Tibial nerve (tissue), 4 donors: ENCODE results near the gene APPL1. TPM values are rescaled to one million over a fixed set of nuclear protein-coding genes. Genes with fewer than 3 reads are reported as not detected.

Experiments
- DNase-seq, 2 donors: peaks; one replicate each; pipeline ENCODE4 v3.0.0-alpha.2; 2019; ENCODE audit warnings: low spot score in 2 of 2
- H3K27ac ChIP-seq, 4 donors: fragments of 200-600 bp; sonication (generic) in 3 of 4; one replicate each; pipeline ENCODE4 v1.5.1; 2017 to 2019; ENCODE audit warnings: mild to moderate bottlenecking in 1 of 4
- H3K27me3 ChIP-seq, 2 donors: fragments of 200-600 bp; sonication (generic) in 1 of 2; one replicate each; pipeline versions ENCODE4 v1.5.1 to v1.6.0; 2017 to 2019
- H3K36me3 ChIP-seq, 3 donors: fragments of 200-600 bp; sonication (generic); one replicate each; pipeline ENCODE4 v1.5.1; 2018 to 2019
- H3K4me1 ChIP-seq, 4 donors: fragments of 200-600 bp; sonication (generic) in 3 of 4; one replicate each; pipeline ENCODE4 v1.5.1; 2017 to 2019
- H3K4me3 ChIP-seq, 4 donors: fragments of 200-600 bp; sonication (generic) in 3 of 4; one replicate each; pipeline ENCODE4 v1.5.1; 2017 to 2019; ENCODE audit warnings: mild to moderate bottlenecking in 1 of 4, moderate library complexity in 1 of 4
- H3K9me3 ChIP-seq, 4 donors: fragments of 200-600 bp; sonication (generic) in 3 of 4; one replicate each; pipeline ENCODE4 v1.5.1; 2017 to 2019
- EP300 ChIP-seq, 2 donors: sonication (generic); formaldehyde crosslinking; IDR thresholded peaks; one replicate each; pipeline ENCODE4 v1.6.1; 2017; ENCODE audit warnings: antibody characterized with exemption in 2 of 2, mild to moderate bottlenecking in 1 of 2
- POLR2A ChIP-seq, 2 donors: fragments of 450-650 bp; IDR thresholded peaks; one replicate each; pipeline ENCODE4 v1.6.1; 2017; ENCODE audit warnings: antibody characterized with exemption in 2 of 2, mild to moderate bottlenecking in 2 of 2, moderate library complexity in 2 of 2
- whole genome bisulfite sequencing, 2 donors: methylation state at CpG; one replicate each; pipeline ENCODE4 v1.1.5; 2018; 5-methylcytosine and 5-hydroxymethylcytosine counted together
- total RNA-seq, 4 donors: library from RNA; depleted of rRNA; stranded (reverse); fragments of >200 nt; gene quantifications; one replicate each; pipeline ENCODE4 v1.1.0, GENCODE V29; 2016
- TF ChIP-seq, protein P1 (sequence below), 5 experiments: fragments of 200-600 bp in 3 of 5; fragments of 450-650 bp in 2 of 5; sonication (generic) in 3 of 5; IDR thresholded peaks; one replicate each; pipeline ENCODE4 v1.5.1; 2016 to 2019; ENCODE audit warnings: antibody characterized with exemption in 5 of 5, mild to moderate bottlenecking in 3 of 5, moderate library complexity in 2 of 5

APPL1 gene
- total RNA-seq, 4 donors from 2014 or later = 32.8 to 37.2 (median 33.0) TPM

DNA sequence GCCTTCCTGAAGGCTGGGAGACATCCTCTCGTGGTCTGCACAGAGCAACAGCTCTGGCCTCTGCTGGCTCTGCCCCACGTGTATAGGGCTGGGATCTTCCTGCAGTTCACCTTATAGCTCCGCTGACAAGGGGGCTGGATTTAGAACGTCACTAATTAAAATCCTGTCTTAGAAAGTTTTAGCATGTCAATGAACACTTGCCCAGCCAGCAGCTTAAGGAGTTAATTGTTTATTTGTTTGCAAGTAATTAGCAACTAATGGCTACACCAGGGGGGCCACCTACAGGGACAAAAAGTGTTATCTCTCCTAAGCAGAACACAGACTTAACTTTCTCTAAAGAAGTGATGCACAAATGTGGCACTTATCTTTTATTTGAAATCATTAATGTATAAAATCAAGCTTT, 27.6 kb upstream of the APPL1 start, which contains the start of gene HESX1:
Gene HESX1 (minus strand): TSS at position 84 of the 403 bp plus-strand sequence. CDS start 60 bp downstream, at position 24.
- DNase-seq = no peak
- no peaks in the 10 kb centered on the region for H3K4me1 ChIP-seq

GRCh38 chr3:57206423-57206822, 21.1 kb upstream of the APPL1 start:
- Histone ChIP-seq H3K4me3 (no peak overlapping the region), H3K27ac (no peak overlapping the region), H3K9me3 (no peaks in the 10 kb centered on the region), H3K36me3 (no peaks in the 10 kb centered on the region), H3K4me1 (no peaks in the 10 kb centered on the region), H3K27me3 (no peaks in the 10 kb centered on the region)
- no peak for TF ChIP-seq EP300 (IDR thresholded peaks at IDR 0.05)
- TF ChIP-seq, protein P1, sequence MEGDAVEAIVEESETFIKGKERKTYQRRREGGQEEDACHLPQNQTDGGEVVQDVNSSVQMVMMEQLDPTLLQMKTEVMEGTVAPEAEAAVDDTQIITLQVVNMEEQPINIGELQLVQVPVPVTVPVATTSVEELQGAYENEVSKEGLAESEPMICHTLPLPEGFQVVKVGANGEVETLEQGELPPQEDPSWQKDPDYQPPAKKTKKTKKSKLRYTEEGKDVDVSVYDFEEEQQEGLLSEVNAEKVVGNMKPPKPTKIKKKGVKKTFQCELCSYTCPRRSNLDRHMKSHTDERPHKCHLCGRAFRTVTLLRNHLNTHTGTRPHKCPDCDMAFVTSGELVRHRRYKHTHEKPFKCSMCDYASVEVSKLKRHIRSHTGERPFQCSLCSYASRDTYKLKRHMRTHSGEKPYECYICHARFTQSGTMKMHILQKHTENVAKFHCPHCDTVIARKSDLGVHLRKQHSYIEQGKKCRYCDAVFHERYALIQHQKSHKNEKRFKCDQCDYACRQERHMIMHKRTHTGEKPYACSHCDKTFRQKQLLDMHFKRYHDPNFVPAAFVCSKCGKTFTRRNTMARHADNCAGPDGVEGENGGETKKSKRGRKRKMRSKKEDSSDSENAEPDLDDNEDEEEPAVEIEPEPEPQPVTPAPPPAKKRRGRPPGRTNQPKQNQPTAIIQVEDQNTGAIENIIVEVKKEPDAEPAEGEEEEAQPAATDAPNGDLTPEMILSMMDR (IDR thresholded peaks at IDR 0.05) = no peak
- TF ChIP-seq POLR2A (IDR thresholded peaks at IDR 0.05) = no peak
- no peak for DNase-seq
- 87 to 97% methylated on average over 2 of the region's 2 CpGs for WGBS, 2 donors

More for the DNA sequence above, 27.6 kb upstream of the APPL1 start, which contains the start of gene HESX1:
- Histone ChIP-seq H3K9me3 (no peaks in the 10 kb centered on the region), H3K4me3 (no peak within 1 kb of the TSS), H3K36me3 (no peaks in the 10 kb centered on the region), H3K27ac (no peak within 1 kb of the TSS), H3K27me3 (no peaks in the 10 kb centered on the region)
- 54 to 55% methylated on average over 4 of the region's 4 CpGs for whole genome bisulfite sequencing, 2 donors
- TF ChIP-seq EP300 (IDR thresholded peaks at IDR 0.05) (no peak), POLR2A (IDR thresholded peaks at IDR 0.05) (no peak)
- TF ChIP-seq, protein P1 (IDR thresholded peaks at IDR 0.05) = no peak

DNA sequence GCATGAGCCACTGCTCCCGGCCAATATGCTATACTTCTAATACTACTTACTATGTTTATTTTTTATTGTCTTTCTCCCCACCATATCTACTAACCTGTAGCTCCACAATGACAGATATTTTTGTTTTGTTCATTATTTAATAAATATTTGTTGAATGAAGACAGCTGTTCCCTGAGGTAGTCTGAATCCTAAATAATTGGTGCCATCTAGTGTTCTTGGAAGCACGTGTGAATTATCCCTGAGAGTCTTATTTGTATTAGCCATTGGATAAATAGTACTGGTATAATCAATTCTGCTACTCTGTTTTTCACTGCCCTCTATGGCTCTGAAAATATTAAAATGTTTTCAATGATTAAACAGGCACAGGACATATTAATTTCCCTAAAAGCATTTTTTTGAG, 5.6 kb upstream of the APPL1 start:
- DNase-seq = no peak
- Histone ChIP-seq H3K27me3 (no peaks in the 10 kb centered on the region), H3K9me3 (no peaks in the 10 kb centered on the region), H3K27ac (no peak overlapping the region), H3K4me1 (peaks cover 0 to 8% (median 0%) of the 10 kb centered on the region in 4 donors), H3K36me3 (no peaks in the 10 kb centered on the region), H3K4me3 (no peak overlapping the region)
- TF ChIP-seq EP300 (IDR thresholded peaks at IDR 0.05) = no peak
- TF ChIP-seq, protein P1 (IDR thresholded peaks at IDR 0.05) = peak in 2 of 5 experiments; percentile 12 to 33
- WGBS, 2 donors = 49 to 51% methylated on average over 2 of the region's 2 CpGs

- Histone ChIP-seq H3K4me3 (no peak overlapping the region), H3K36me3 (no peaks in the 10 kb centered on the region), H3K4me1 (peaks cover 0 to 22% (median 10%) of the 10 kb centered on the region in 4 donors), H3K9me3 (no peaks in the 10 kb centered on the region), H3K27ac (no peak overlapping the region), H3K27me3 (no peaks in the 10 kb centered on the region)
- DNase-seq = no peak
- TF ChIP-seq, protein P1 (IDR thresholded peaks at IDR 0.05) = no peak
- TF ChIP-seq POLR2A (IDR thresholded peaks at IDR 0.05) = no peak
- no peak for TF ChIP-seq EP300 (IDR thresholded peaks at IDR 0.05)
- 53 to 61% methylated on average over 4 of the region's 4 CpGs for WGBS, 2 donors
Measured at GRCh38 chr3:57224856-57225255, 2.7 kb upstream of the APPL1 start.

DNA sequence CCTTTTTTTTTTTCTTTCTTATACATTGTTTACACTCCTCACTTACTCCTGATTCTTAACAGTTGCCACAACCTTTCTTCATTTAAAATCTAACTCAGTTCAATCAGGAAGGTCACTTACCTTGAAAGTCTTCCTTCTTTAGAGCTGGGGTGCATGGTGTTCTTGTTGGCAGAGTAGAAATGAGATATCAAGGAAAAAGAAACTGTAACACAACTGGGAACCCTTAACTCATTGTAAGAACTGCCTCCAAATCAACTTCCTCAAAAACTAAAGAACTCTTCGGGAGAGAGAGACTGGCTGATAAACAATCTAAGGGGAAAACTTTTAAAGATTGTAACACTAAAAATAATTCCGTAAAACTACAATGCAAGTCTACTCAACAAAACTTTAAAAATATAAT, 1.4 kb upstream of the APPL1 start:
- H3K4me3 ChIP-seq = no peak overlapping the region
- H3K36me3 ChIP-seq = no peaks in the 10 kb centered on the region
- peaks cover 0 to 28% (median 14%) of the 10 kb centered on the region in 4 donors for H3K4me1 ChIP-seq
- no peaks in the 10 kb centered on the region for H3K9me3 ChIP-seq
- no peak for DNase-seq
- no peak for TF ChIP-seq POLR2A (IDR thresholded peaks at IDR 0.05)
- TF ChIP-seq, protein P1 (IDR thresholded peaks at IDR 0.05) = no peak
- TF ChIP-seq EP300 (IDR thresholded peaks at IDR 0.05) = no peak
- 47 to 54% methylated on average over 2 of the region's 2 CpGs for WGBS, 2 donors
- no peak overlapping the region for H3K27ac ChIP-seq
- no peaks in the 10 kb centered on the region for H3K27me3 ChIP-seq
